ENCODE measurements around the gene C17orf67. TPM values are rescaled to one million over a fixed set of nuclear protein-coding genes. Genes with fewer than 3 reads are reported as not detected.
A peak's percentile ranks its signal among the peaks of the same experiment; 100 is the strongest.

The C17orf67 gene, protein sequence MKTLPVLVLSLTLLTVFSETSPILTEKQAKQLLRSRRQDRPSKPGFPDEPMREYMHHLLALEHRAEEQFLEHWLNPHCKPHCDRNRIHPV
- polyA plus RNA-seq (2013, experiment 1 of 4) = 1.4 TPM
- 1.3 TPM for polyA plus RNA-seq (2013, experiment 2 of 4)
- 1.3 TPM for polyA plus RNA-seq (2013, experiment 3 of 4)
- polyA plus RNA-seq (2013, experiment 4 of 4) = 0.93 TPM

- no peaks in the 10 kb centered on the region for H3K9me3 ChIP-seq (ENCODE audit: control insufficient read depth, low read length)
- WGBS, 2 experiments = 0% methylated on average over 66 of the region's 66 CpGs
- H3K27me3 ChIP-seq (ENCODE audit: control insufficient read depth, insufficient read depth, low read length, poor library complexity, severe bottlenecking) = peaks cover 56% of the 10 kb centered on the region
- H3K36me3 ChIP-seq (ENCODE audit: control insufficient read depth, insufficient read depth, low read length) = no peaks in the 10 kb centered on the region
- no peaks in the 10 kb centered on the region for H3K4me1 ChIP-seq (ENCODE audit: control insufficient read depth, insufficient read depth, low read length)
- no peak within 1 kb of the TSS for H3K27ac ChIP-seq (ENCODE audit: insufficient read depth, low read depth, low read length, poor library complexity, severe bottlenecking)
- peak within 1 kb of the TSS; percentile 50 for H3K4me3 ChIP-seq (ENCODE audit: insufficient read depth, low read depth, low read length)
Observed at GRCh38 chr17:56833809-56834379, at the start of gene C17orf67, which contains the start of gene DGKE. Gene C17orf67 (minus strand): TSS chr17:56833920. CDS start chr17:56815810, 18,110 bp downstream. Gene DGKE (plus strand): TSS chr17:56834151. CDS start chr17:56834796, 645 bp downstream.

GRCh38 chr17:56881685-56882295 is 48.1 kb upstream of the C17orf67 start:
- Histone ChIP-seq H3K36me3 (ENCODE audit: control insufficient read depth, insufficient read depth, low read length) (no peaks in the 10 kb centered on the region), H3K27ac (ENCODE audit: insufficient read depth, low read depth, low read length, poor library complexity, severe bottlenecking) (no peak overlapping the region), H3K27me3 (ENCODE audit: control insufficient read depth, insufficient read depth, low read length, poor library complexity, severe bottlenecking) (no peaks in the 10 kb centered on the region), H3K4me3 (ENCODE audit: insufficient read depth, low read depth, low read length) (no peak overlapping the region), H3K4me1 (ENCODE audit: control insufficient read depth, insufficient read depth, low read length) (no peaks in the 10 kb centered on the region), H3K9me3 (ENCODE audit: control insufficient read depth, low read length) (no peaks in the 10 kb centered on the region)
- WGBS, 2 experiments = 94 to 95% methylated on average over 3 of the region's 3 CpGs

GRCh38 chr17:56880571-56880970 is 46.9 kb upstream of the C17orf67 start:
- Histone ChIP-seq H3K9me3 (ENCODE audit: control insufficient read depth, low read length) (no peaks in the 10 kb centered on the region), H3K27ac (ENCODE audit: insufficient read depth, low read depth, low read length, poor library complexity, severe bottlenecking) (no peak overlapping the region), H3K4me1 (ENCODE audit: control insufficient read depth, insufficient read depth, low read length) (no peaks in the 10 kb centered on the region)

DNA sequence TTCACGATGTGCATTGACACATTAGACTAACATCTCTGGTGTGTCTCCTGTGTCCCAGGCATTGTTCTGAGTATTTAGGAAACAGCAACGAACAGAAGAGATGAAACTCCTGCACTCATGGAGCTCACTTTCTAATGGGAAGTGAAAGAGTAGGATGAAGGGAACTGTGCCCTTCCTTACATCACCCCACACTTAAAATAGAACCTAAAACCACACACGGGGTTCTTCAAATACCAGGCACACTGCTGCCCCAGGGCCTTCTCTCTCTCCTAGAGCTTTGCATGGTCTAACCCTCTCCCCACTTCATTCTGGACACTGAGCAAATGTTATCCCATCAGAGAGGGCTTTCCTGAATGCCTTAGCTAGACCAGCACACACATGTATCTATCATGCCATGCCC is 46.4 kb upstream of the C17orf67 start:
- Histone ChIP-seq H3K27me3 (ENCODE audit: control insufficient read depth, insufficient read depth, low read length, poor library complexity, severe bottlenecking) (no peaks in the 10 kb centered on the region), H3K36me3 (ENCODE audit: control insufficient read depth, insufficient read depth, low read length) (no peaks in the 10 kb centered on the region), H3K4me3 (ENCODE audit: insufficient read depth, low read depth, low read length) (no peak overlapping the region), H3K4me1 (ENCODE audit: control insufficient read depth, insufficient read depth, low read length) (no peaks in the 10 kb centered on the region), H3K9me3 (ENCODE audit: control insufficient read depth, low read length) (no peaks in the 10 kb centered on the region), H3K27ac (ENCODE audit: insufficient read depth, low read depth, low read length, poor library complexity, severe bottlenecking) (no peak overlapping the region)
- 94% methylated on average over 2 to 3 of the region's 3 CpGs for WGBS, 2 experiments

More at GRCh38 chr17:56880571-56880970, 46.9 kb upstream of the C17orf67 start:
- H3K27me3 ChIP-seq (ENCODE audit: control insufficient read depth, insufficient read depth, low read length, poor library complexity, severe bottlenecking) = no peaks in the 10 kb centered on the region
- H3K4me3 ChIP-seq (ENCODE audit: insufficient read depth, low read depth, low read length) = no peak overlapping the region
- H3K36me3 ChIP-seq (ENCODE audit: control insufficient read depth, insufficient read depth, low read length) = no peaks in the 10 kb centered on the region
- 91 to 93% methylated on average over 7 of the region's 8 CpGs for WGBS, 2 experiments

GRCh38 chr17:56879280-56879679 is 45.6 kb upstream of the C17orf67 start:
- Histone ChIP-seq H3K27ac (ENCODE audit: insufficient read depth, low read depth, low read length, poor library complexity, severe bottlenecking) (no peak overlapping the region), H3K4me1 (ENCODE audit: control insufficient read depth, insufficient read depth, low read length) (no peaks in the 10 kb centered on the region), H3K27me3 (ENCODE audit: control insufficient read depth, insufficient read depth, low read length, poor library complexity, severe bottlenecking) (no peaks in the 10 kb centered on the region), H3K9me3 (ENCODE audit: control insufficient read depth, low read length) (no peaks in the 10 kb centered on the region), H3K36me3 (ENCODE audit: control insufficient read depth, insufficient read depth, low read length) (no peaks in the 10 kb centered on the region), H3K4me3 (ENCODE audit: insufficient read depth, low read depth, low read length) (no peak overlapping the region)
- WGBS, 2 experiments = 92 to 93% methylated on average over 7 of the region's 7 CpGs

GRCh38 chr17:56876766-56877179 is 43.1 kb upstream of the C17orf67 start:
- Histone ChIP-seq H3K36me3 (ENCODE audit: control insufficient read depth, insufficient read depth, low read length) (no peaks in the 10 kb centered on the region), H3K27ac (ENCODE audit: insufficient read depth, low read depth, low read length, poor library complexity, severe bottlenecking) (no peak overlapping the region), H3K9me3 (ENCODE audit: control insufficient read depth, low read length) (no peaks in the 10 kb centered on the region), H3K27me3 (ENCODE audit: control insufficient read depth, insufficient read depth, low read length, poor library complexity, severe bottlenecking) (no peaks in the 10 kb centered on the region), H3K4me3 (ENCODE audit: insufficient read depth, low read depth, low read length) (no peak overlapping the region), H3K4me1 (ENCODE audit: control insufficient read depth, insufficient read depth, low read length) (no peaks in the 10 kb centered on the region)
- 91 to 93% methylated on average over 7 of the region's 7 CpGs for WGBS, 2 experiments

GRCh38 chr17:56870081-56870651 is 36.4 kb upstream of the C17orf67 start:
- WGBS, 2 experiments = 86 to 89% methylated on average over 4 of the region's 4 CpGs

DNA sequence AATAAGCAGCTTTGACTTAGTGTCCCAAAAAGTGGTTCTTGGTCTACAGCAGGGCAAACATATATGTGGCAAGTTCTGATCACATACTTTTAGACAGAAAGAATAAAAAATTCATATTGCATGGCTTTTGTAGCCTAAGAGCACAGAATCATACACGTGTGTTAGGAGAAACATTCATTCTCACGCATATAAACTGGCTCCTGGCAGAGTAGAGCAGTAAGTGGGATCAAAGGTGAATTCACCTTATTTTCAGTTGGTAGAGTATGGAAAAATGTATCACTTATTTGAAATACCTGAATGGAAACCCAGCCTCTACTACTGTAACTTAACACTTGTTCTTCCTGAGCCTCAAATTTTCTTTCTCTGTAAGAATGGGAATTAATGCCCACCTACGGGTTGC is 35.0 kb upstream of the C17orf67 start:
- H3K27me3 ChIP-seq (ENCODE audit: control insufficient read depth, insufficient read depth, low read length, poor library complexity, severe bottlenecking) = no peaks in the 10 kb centered on the region
- H3K9me3 ChIP-seq (ENCODE audit: control insufficient read depth, low read length) = no peaks in the 10 kb centered on the region
- H3K27ac ChIP-seq (ENCODE audit: insufficient read depth, low read depth, low read length, poor library complexity, severe bottlenecking) = no peak overlapping the region
- H3K4me1 ChIP-seq (ENCODE audit: control insufficient read depth, insufficient read depth, low read length) = peaks cover 5% of the 10 kb centered on the region
- 91 to 95% methylated on average over 3 of the region's 3 CpGs for WGBS, 2 experiments
- no peaks in the 10 kb centered on the region for H3K36me3 ChIP-seq (ENCODE audit: control insufficient read depth, insufficient read depth, low read length)
- no peak overlapping the region for H3K4me3 ChIP-seq (ENCODE audit: insufficient read depth, low read depth, low read length)

More at GRCh38 chr17:56870081-56870651, 36.4 kb upstream of the C17orf67 start:
- no peak overlapping the region for H3K4me3 ChIP-seq (ENCODE audit: insufficient read depth, low read depth, low read length)
- no peaks in the 10 kb centered on the region for H3K36me3 ChIP-seq (ENCODE audit: control insufficient read depth, insufficient read depth, low read length)
- H3K4me1 ChIP-seq (ENCODE audit: control insufficient read depth, insufficient read depth, low read length) = no peaks in the 10 kb centered on the region
- no peak overlapping the region for H3K27ac ChIP-seq (ENCODE audit: insufficient read depth, low read depth, low read length, poor library complexity, severe bottlenecking)
- no peaks in the 10 kb centered on the region for H3K9me3 ChIP-seq (ENCODE audit: control insufficient read depth, low read length)
- H3K27me3 ChIP-seq (ENCODE audit: control insufficient read depth, insufficient read depth, low read length, poor library complexity, severe bottlenecking) = no peaks in the 10 kb centered on the region

GRCh38 chr17:56867948-56868376 is 34.2 kb upstream of the C17orf67 start:
- 81 to 85% methylated on average over 2 of the region's 2 CpGs for WGBS, 2 experiments
- no peak overlapping the region for H3K4me3 ChIP-seq (ENCODE audit: insufficient read depth, low read depth, low read length)
- H3K27ac ChIP-seq (ENCODE audit: insufficient read depth, low read depth, low read length, poor library complexity, severe bottlenecking) = no peak overlapping the region
- H3K4me1 ChIP-seq (ENCODE audit: control insufficient read depth, insufficient read depth, low read length) = peaks cover 5% of the 10 kb centered on the region
- no peaks in the 10 kb centered on the region for H3K9me3 ChIP-seq (ENCODE audit: control insufficient read depth, low read length)
- no peaks in the 10 kb centered on the region for H3K36me3 ChIP-seq (ENCODE audit: control insufficient read depth, insufficient read depth, low read length)
- no peaks in the 10 kb centered on the region for H3K27me3 ChIP-seq (ENCODE audit: control insufficient read depth, insufficient read depth, low read length, poor library complexity, severe bottlenecking)

GRCh38 chr17:56866496-56866895 is 32.8 kb upstream of the C17orf67 start:
- 63 to 66% methylated on average over 2 to 3 of the region's 3 CpGs for WGBS, 2 experiments
- H3K36me3 ChIP-seq (ENCODE audit: control insufficient read depth, insufficient read depth, low read length) = no peaks in the 10 kb centered on the region

More at GRCh38 chr17:56866496-56866895, 32.8 kb upstream of the C17orf67 start:
- no peak overlapping the region for H3K27ac ChIP-seq (ENCODE audit: insufficient read depth, low read depth, low read length, poor library complexity, severe bottlenecking)
- H3K9me3 ChIP-seq (ENCODE audit: control insufficient read depth, low read length) = no peaks in the 10 kb centered on the region
- peaks cover 5% of the 10 kb centered on the region for H3K4me1 ChIP-seq (ENCODE audit: control insufficient read depth, insufficient read depth, low read length)
- no peaks in the 10 kb centered on the region for H3K27me3 ChIP-seq (ENCODE audit: control insufficient read depth, insufficient read depth, low read length, poor library complexity, severe bottlenecking)
- H3K4me3 ChIP-seq (ENCODE audit: insufficient read depth, low read depth, low read length) = no peak overlapping the region
